ENCODE results near the gene GCSAM.

- TF ChIP-seq CTCF (conservative IDR thresholded peaks at IDR 0.05; ENCODE audit: low read depth, low read length) (no peak), EZH2 (IDR thresholded peaks at IDR 0.05; ENCODE audit: borderline replicate concordance, low read depth, low read length, poor library complexity, severe bottlenecking) (no peak)
Observed at GRCh38 chr3:112143251-112143650, 10.2 kb upstream of the GCSAM start.
